ENCODE data around the gene GALNT15.

GALNT15 gene

DNA sequence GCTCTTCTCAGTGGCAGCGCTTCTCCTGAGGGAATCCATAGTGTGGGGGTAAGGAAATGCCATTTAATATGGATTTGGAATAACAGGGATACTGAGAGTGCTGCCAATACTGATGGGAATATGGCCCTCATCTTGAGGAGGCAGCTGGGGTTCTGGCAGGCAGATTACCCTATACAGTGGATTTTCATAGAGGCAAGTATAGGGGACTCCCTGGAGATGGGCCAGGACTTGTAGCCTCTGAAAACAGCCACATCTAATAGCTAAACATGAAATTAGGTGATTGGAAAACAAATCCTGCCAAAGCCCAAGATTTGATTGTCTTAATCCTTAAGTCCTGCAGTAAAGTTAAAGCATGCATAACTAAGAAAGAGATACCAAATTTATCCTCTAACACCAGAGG, 59.3 kb downstream of the GALNT15 start:
- no peak for DNase-seq

GRCh38 chr3:16234281-16234680, 59.8 kb downstream of the GALNT15 start:
- DNase-seq, result no peak

DNA sequence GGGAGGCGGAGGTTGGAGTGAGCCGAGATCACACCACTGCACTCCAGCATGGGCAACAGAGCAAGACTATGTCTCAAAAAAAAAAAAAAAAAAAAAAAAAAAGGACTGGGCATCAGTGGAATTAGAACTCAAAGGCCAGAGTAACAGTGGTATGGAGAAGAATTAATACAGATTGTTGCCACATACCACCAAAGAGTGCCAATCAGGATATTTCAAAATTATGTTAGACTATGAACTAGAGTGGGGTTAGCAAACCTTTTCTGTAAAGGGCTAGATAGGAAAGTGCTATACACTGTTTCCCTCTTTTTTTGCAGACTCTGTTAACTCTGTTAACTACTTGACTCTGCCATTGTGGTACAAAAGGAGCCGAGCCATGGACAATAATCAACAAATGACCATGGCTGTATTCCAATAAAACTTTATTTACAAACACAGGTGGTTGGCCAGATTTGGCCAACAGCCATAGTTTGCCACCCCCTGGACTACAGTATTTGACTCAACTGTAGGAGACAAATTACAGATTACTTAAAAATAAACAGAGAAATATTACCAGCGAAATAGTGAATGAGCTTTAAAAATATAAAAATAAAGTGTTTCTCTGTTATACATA, 61.7 kb downstream of the GALNT15 start:
- DNase-seq, result no peak

DNA sequence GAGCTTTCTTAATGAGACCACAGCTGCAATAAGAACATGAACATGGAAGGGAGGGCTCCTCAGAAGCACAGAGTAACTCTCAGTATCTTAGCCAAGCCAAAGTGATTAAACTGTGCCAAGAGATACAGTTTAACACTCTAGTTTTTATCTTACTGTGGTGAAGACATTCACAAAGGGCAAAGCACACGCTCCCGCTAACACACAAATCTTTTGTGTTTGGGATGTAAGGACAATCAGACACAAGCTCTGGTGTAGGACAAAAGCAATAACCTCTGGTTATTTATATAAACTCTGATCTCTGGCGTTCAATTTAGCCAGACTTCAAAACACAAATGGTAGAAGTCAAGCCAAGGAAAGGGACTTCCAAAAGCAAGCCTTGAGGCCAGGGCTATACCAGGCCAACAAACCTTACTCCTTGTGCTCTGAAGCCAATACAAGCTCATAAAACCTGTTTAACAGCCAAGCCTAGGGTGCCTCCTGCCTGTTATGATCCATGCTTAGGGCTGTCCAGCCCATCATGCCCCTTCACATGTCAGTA, 62.4 kb downstream of the GALNT15 start:
- DNase-seq, result no peak

- DNase-seq, result no peak
Measured at GRCh38 chr3:16239086-16239770, 64.7 kb downstream of the GALNT15 start.

DNA sequence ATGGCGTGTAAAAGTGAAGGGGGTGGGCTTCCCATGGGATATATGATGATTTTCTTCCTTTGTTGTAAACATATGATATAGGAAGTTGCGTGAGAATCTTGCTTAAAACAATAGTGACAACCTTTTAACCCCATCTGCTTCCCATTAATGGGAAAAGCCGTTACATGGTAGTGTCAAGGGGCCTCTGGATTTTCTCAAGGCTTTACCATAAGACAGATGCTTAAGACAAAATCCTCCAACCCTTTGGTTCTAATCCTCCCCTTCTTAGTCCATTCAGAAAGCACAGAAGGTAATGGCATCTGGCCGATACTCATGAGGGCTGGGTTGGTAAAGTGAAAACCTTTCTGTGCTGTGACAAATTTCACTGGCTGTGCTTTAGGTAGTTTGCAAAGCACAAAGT, 65.3 kb downstream of the GALNT15 start:
- no peak for DNase-seq

DNA sequence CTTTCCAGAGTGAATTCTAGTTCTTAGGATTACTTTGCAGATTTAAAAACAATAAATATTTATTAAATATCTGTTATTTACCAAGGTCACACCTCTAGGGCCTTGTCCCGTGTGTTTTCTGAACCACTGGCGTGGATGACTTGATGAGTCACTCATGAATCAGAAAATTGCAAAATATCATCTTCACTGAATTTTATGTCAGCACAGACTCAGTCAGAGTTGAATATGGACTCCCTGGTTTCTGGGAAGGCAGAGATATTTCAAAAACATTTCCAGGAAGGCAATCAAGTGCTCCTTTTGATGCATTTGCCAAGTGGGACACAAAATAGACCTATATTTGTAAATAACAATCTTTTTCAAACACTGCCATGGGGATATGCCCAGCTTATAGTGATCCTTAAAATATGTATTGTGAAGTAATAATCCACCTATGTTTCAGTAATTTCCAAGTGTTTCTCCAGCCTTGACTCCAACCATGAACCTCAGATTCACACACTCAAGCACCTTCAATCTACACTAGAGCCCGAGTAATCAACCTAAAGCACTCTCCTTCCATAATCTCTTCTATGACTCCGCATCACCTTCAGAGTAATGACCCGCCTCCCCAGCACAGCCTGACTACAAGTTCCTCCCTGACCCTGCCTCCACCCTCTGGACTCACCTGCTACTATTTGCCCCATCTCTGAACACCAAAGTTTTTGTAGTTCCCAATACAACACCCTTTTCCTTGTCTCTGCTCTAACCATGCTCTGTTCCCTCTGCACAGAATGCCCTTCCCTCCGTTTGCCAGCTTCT, 65.9 kb downstream of the GALNT15 start:
- no peak for DNase-seq

DNA sequence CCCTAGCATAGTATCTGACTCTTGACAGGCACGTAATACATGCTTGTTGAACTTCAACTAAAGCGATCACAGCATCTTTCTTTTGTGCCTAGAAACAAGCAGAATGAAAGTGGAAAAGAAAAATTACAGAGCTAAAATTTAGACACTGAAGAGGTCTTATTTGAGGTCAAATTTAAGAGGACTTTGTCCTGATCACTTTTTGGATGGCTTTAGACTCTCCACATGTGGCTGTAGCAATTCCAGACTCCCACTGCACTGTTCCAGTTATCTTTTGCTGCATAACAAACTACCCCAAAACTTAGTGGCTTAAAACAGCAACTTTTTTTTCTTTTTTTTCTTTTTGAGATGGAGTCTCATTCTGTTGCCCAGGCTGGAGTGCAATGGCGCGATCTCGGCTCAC, 66.7 kb downstream of the GALNT15 start:
- no peak for DNase-seq

DNA sequence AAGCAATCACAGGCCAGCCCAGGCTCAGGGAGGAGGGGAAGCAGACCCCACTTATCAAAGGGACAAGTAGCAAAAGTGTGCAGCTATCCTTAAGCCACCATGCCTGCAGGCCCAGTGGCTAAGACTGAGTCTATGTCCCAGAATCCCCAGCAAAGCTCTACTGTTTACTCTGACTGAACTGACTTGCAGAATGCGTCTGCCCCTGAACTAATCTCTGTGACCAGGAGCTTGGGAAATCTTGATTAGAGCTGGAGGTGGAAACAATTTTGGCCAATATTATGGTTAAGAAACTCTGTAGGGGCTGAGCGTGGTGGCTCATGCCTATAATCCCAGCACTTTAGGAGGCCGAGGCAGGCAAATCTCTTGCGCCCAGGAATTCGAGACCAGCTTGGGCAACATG, 67.7 kb downstream of the GALNT15 start:
- no peak for DNase-seq

GRCh38 chr3:16243706-16244490, 69.4 kb downstream of the GALNT15 start:
- DNase-seq, result no peak

DNA sequence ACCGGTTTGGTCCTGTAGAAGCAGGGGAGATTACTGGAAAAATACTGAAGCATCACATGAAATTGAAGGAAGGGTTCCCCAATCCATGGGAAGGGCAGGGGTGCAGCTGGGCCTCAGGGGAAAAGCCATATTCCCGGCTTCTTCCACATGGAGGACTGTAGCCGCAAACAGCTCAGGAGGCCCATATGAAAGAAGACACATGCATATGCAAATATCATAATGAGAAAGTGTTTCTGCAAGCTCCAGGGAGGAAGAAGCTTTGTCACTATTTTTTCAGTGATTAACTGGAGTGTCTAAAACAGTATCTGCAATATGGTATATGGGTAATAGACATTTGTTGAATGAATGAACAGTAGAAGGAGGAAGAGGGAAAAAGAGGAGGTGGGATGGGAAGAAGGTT, 71.1 kb downstream of the GALNT15 start:
- DNase-seq, result no peak

GRCh38 chr3:16247282-16248061, 73.0 kb downstream of the GALNT15 start:
- peak; percentile 73 for DNase-seq

- no peak for DNase-seq
Measured at GRCh38 chr3:16248556-16248955, 74.1 kb downstream of the GALNT15 start.

DNA sequence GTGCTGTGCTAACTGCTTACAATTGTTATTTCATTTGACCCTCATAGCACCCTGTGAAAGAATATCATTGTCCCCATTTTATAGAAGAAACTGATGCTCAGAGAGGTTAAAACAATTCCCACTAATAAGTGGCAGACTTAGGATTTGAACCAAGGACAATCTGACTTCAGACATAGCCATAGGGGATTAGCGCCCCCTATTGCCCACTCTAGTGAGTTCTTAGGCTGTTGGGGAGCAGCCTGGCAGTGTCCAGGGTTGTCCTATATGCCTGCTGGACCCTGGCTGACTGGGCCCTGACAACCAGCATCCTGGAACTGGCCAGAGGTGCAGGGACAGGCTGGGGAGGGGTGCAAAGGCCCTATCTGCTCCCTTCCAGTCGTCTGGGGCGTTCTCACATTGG, 74.9 kb downstream of the GALNT15 start:
- no peak for DNase-seq

- no peak for DNase-seq
Measured at GRCh38 chr3:16249886-16250285, 75.4 kb downstream of the GALNT15 start.

DNA sequence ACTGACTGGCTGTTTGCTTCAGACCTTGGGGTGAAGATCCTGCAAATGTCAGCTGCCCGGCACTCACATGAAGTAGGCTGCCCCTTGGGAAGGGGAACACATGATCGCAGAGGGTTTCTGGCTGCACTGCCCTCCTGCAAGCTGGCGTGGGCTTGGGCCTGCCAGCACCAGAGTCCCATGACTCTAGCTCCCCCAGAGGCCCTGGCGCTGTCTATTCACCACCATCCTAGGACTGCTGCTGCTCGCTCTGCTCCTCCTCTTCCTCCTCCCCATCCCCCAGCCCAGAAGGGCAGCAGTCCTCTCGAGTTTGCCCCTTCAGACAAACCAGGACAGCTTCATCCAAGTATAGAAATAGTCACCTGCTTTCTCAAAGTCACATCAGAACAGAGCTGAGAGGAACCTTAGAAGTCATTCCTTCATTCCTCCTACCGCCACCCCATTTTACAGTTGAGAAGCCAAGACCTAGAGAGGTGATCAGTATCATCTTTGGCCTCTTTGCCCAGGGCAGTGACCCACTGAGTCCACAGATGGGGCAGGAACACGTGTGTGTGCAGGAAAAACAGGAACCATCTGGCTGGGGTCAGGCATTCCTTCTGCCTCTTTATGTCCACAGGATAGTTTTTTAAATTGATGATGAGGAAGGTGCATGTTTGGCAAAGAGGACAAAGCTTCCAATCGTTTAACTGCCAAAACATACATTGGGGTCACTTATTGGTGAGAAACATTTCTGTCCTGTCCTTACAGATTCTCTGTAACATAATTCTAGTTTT, 77.0 kb downstream of the GALNT15 start:
- no peak for DNase-seq

DNA sequence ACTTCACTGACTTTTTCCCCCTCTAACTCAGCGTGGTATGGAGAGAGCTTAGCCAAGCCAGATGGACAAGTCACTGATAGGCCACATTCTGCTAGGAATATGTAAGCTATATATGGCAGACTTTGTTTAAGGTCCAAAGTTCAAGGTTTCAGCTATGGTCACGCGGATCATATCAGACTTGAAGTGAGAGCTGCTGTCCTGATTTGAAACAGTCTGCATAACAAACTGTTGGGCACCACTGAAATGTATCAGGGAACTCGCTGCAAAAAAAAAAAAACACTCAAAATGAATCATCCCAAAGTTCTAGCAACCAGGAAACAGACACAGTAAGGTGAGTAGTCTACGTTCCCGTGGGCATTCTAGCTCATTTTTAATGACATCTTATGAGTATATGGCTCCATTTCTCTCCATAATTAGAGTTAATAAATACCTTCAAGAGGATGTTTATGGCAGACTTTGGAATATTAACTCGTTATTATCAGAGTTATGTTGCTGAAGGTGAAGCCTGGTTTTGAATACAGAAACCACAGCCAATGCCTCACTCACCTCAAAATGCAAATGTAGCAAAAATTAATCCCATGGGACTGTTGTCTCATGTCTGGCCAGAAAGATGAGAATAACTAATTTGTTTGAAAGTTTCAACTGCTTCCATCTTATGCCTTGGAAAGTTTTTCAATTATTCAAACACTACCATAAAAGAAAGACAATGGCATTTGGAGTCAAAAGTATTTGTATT, 77.9 kb downstream of the GALNT15 start:
- DNase-seq, result no peak

- DNase-seq, result no peak
Measured at GRCh38 chr3:16252988-16253387, 78.5 kb downstream of the GALNT15 start.

GRCh38 chr3:16253601-16254000, 79.1 kb downstream of the GALNT15 start:
- DNase-seq, result no peak

DNA sequence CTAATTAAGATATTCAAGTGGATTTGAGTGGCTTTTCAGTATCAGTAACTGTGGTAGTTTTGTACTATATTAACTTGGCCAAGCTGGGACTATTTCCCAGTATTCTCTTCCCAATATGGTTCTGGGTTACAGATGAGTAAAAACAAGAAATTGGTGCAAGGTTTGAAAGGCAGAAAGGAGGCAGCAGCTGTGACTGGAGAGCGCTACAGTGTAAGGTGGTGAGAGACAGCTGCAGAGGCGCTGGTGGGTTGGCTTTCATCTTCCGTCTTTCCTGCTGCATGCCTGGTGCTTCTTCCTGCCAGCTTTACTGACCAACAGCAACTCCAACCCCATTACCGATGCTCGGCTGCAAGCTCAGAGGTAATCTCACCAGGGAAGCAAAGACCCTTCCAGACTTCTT, 80.4 kb downstream of the GALNT15 start:
- no peak for DNase-seq

DNA sequence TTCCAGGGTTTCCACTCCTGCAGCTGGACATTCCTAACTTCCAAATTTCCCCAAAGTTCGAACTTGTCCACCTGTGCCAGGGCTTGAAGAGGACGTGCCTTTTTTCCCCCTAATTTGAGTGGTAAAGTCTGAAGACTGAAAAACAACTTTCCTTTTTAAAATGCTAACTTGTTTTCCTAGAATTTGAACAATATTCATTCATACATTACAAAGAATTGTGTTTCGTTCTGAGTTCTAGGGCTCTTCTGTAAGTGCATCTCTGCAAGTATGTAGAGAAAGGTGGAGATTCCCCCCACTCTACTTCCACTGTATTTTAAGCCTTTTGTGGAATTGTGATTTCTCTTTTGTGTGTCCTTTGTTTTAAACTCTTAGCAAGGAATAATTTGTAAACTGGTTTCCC, 80.8 kb downstream of the GALNT15 start:
- no peak for DNase-seq

Data from NCI-H510A treated with DMSO at 0.1 percent for 48 hours (cell line).